ENCODE data around the gene CSRNP3.

GRCh38 chr2:165594231-165594934 lies 124.9 kb downstream of the CSRNP3 start:
- TF ChIP-seq CTCF (IDR thresholded peaks at IDR 0.05) (no peak), POLR2A (IDR thresholded peaks at IDR 0.05) (no peak)
